Measurements from ENCODE around the gene SRSF12.

The SRSF12 gene

DNA sequence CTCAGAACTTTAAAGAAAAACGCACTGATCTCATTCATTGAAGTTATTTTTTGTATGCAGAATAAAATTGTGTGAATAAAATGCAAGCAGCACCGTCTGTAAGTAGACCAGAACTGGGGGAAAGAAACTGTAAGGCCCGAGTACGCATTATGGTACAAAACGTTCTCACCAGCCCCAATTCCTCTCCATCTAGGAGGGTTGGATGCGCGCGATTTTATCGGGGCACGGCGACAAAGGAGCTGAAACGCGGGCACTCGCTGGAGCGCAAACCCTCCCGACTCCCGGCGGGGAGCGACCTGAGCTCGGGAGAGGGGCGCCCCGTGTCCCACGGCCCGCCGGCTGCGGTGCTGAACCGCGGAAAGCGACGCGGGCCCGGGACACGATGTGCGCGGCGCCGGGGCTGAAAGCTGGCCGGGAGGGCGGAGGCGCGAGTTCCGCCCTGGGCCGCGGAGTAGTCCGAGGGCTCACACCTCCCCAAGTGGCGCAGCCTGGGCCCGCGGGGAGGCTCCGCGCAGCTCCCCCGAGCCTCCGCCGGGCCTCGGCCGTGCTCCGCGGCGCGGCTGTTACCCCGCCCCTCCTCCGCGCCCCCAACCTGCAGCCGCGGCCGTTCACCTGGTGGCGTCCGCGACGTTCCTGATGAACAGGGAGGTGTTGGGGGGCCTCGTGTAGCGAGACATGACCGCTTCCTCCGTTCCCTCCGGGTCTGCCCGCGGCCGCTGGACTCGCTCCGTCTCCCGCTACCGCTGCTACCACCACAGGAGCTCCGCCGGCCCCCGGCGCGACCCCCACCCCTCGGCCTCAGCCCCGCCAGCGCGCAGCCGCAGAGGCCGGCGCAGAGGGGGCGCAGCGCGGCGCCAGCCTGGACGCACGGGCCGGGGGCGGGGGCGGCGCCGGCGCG, at the start of gene SRSF12:
SRSF12 (minus strand) TSS at position 861 of the 898 bp plus-strand sequence; CDS start at position 677, 184 bp downstream.
- peak; percentile 61 for DNase-seq

DNA sequence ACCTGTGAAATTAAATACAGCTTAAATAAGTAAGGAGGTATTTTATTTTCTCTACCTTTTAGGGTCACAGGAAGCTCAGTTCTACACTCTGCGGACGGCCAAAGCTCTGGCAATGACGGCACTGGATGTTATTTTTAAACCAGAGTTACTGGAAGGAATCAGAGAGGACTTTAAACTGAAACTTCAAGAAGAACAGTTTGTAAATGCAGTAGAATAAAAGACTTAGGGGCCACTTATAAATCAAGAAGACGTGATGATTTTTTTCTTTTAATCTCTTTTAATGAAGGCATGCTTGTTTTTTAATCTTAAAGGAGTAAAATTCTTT, 44.1 kb upstream of the SRSF12 start:
- DNase-seq = no peak

DNA sequence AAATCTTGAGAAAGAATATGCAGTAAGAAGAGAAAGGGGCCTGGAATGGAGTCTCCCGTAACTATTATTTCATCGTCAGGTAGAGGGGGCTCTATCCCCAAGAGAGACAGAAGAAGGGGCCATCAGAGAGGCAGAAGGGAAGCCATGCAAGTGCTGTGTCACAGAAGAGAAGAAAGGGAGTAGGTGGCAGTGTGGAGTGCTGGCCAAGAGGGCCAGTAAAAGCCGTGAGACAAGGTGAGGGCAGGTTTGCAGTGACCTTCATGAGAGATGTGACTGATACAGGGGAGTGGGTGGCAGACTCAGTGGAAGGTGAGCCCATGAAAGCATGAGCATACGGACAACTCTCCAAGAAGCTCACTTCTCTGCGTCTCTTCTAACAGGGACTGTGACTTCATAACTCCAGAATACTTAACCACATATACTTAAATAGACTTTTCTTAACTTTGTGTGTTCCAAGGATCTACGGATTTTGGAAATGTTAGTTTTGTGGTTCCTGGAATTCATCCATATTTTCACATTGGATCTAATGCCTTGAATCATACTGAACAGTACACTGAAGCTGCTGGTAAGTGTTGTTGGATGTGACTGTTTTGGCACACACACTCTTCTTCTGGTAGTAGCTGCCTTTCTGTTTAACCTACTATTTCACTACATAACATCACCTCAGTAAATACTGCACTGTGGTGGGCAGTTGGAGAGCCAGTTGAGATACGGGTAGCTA, 43.6 kb upstream of the SRSF12 start:
- DNase-seq = no peak

DNA sequence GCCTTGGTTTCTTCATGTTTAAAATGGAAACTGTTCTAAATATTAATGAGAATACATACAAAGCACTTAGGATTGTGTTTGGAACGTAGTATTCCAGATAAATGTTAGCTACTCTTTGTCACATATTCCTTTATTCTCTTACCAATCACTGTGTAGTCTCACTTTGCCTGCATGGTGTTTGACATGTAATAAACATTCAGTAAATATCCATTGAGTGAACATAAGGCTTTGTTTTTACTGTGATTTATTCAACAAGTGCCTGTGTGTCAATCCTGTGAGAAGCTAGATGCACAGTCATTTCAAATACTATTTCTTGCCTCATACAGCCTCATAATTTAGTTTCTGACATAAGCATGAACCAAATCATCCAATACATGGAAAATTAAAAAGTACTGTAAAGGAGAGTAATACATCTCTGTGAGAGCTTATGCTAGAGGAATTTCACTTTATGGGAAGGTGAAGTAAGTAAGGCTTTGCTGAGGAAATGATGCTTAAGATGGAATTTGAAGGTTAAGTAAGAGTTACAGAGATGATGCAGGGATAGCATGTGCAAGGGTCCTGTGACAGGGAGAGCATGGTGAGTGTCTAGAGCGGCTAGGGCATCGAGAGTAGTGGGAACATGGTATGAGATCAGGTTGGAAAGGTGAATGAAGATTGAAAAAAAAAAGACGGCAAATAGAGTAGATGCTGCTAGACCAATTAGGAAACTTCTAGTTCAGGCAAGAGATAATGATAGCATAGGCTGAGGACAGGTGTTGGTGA, 42.6 kb upstream of the SRSF12 start:
- DNase-seq = no peak

GRCh38 chr6:89154131-89154530, 36.3 kb upstream of the SRSF12 start:
- DNase-seq = no peak

DNA sequence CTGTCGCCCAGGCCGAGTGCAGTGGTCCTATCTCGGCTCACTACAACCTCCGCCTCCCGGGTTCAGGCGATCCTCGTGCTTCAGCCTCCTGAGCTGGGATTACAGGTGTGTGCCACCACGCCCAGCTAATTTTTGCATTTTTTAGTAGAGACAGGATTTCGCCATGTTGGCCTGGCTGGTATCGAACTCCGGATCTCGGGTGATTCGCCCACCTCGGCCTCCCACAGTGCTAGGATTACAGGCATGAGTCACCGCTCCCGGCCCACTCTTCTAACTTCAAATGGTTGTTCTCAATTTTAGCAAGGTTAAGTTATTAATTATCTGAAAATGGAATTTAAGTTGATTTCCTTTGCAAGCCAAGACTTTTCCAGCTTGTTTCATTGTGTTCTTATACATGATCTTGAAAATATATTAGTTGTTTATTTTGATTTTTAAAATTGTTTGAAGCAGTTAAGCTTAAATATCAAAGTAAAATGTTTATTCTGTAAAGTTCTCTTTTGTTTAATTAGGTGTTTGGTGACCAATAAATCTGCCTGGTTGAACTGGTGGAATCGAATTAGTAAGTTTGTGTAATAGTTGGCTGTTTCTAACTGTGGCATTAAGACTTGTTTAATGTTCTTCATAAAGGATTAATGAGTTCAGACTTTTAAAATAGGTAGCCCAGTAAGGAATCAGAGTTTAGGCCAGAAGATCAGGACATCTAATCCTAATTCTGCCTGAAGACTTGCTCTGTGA, 30.3 kb upstream of the SRSF12 start:
- no peak for DNase-seq

- peak; percentile 68 for DNase-seq
Measured at GRCh38 chr6:89146718-89147700, 29.1 kb upstream of the SRSF12 start.

GRCh38 chr6:89145956-89146717, 28.3 kb upstream of the SRSF12 start, which contains the start of gene PM20D2:
TSS of gene PM20D2 (plus strand) at chr6:89146055. CDS start at chr6:89146145, 90 bp downstream.
- DNase-seq = peak; percentile 86

DNA sequence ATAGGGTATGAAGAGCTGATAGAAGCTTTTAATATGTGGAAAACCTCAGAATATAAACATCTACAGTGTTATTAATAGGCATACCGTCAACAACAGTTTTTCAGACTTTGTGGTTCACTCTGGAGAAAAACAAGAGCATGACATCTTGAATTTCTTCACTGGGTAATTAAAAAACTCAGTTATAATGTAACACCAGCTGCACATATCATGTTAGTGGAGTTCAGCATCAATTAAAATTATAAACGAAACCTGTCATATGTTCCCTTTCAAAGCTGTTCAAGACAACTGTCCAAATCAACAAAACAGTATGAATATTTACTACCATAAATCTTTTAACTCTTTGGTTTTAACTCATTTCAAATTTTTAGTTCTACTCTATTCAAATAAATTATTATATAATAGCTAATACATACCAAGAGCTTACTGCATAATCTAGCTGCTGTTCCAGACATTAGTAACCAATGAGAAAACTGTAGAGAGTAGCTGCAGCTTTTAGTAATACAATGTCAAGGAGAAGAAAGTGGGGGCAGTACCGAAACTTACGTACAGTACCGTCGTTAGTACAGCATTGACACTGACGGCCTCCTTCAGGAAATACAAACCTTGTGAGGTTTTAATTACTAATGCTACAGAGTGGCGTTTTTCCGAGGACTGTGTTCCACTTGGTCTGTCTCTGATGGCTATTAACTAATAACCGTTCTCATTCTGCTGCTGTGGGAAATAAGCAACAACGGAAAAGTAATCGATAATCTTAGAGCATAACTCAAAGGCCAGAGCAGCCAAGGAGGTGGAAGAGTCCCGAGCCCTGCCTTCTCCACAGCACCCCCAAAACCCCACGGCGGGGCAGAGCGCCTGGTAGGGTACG, 27.5 kb upstream of the SRSF12 start:
- peak; percentile 50 for DNase-seq

GRCh38 chr6:89144354-89144906, 26.6 kb upstream of the SRSF12 start:
- peak; percentile 60 for DNase-seq

GRCh38 chr6:89140347-89141156, 22.7 kb upstream of the SRSF12 start:
- peak; percentile 78 for DNase-seq

DNA sequence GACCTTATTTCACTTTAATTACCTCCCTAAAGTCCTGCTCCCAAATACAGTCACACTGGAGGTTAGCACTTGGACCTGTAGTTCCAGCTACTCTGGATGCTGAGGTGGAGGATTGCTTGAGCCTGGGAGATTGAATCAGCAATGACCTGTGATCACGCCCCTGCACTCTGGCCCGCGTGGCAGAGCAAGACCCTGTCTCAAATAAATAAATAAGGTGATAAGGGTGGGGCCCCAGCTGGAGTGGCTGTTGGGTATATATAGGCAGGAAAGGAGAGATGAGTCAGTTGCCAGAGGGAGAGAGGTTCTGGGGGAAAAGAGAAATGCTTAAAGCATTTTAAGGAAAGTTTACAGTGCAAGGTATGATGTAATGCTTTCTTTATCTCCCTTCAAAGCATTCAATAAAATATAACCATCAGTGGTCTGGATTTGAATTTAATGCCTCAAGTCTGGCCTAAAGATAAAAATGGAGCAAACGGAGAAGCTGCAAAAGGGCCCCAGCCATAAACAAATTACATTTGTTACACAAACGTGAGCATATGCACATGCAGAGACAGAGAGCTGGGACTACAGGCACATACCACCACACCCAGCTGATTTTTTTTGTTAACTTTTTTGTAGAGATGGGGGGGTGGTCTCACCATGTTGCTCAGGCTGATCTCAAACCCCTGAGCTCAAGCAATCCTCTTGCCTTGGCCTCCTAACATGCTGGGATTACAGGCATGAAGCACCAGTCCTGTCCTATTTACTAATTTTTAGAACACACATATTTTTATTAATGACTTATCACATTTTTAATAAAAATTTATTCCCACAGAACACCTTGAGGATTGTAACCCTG, 21.9 kb upstream of the SRSF12 start:
- peak; percentile 24 for DNase-seq

GRCh38 chr6:89138173-89138572, 20.3 kb upstream of the SRSF12 start:
- DNase-seq = no peak

GRCh38 chr6:89134723-89135122, 16.9 kb upstream of the SRSF12 start:
- no peak for DNase-seq

DNA sequence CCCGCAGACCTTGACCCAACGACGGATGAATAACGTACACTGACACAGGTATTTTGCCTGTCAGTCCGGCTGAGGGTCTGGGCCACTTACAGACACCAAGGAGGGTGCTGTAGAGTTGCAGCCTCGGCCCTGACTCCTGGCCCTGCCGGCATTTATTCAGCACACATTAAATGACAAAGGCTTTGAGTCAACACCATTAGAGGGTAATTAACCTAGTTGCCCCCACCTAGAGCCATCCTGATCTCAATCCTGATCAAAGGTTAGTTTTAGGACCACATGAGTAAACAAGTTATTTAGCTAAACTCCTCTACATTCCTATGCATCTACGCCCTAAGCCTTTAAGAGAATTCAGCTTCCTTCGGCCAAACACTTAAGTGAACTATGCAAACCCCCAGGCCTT, 16.1 kb upstream of the SRSF12 start:
- no peak for DNase-seq

GRCh38 chr6:89132057-89132456, 14.2 kb upstream of the SRSF12 start:
- DNase-seq = peak; percentile 73

DNA sequence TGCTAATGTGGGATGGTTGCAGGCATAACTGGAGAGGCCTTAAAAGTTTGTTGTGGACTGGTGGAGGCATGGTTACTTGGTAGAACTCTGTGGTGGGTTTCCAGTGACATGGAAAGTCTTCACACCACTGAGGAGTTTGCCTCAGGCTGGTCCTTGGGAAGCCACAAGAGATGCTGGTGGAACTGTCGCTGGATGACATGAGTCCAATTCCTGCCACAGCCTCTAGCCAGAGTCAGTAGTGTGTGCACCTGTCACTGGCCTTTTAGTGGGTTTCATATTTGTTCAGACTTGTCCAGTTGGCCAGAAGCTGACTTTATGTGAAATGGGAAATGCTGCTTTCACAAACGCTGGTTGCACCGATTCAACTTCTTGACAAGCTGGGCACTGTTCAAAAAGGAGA, 13.7 kb upstream of the SRSF12 start:
- no peak for DNase-seq

Data from DMS53 (cell line).